GM12864 (cell line): ENCODE measurements around the gene FAM209B.
"Not testable (repeated sequence)": the region's sequence is repeated elsewhere in the genome, so short reads cannot be mapped to it uniquely, and the experiment has no call there.

ENCODE experiments used
- DNase-seq: peaks from one replicate; pipeline ENCODE4 v3.0.0-alpha.2; 2011; ENCODE audit warnings: low read depth
- H3K4me3 ChIP-seq: 2 replicates; pipeline ENCODE4 v1.5.1; 2011; ENCODE audit warnings: mild to moderate bottlenecking, low read depth, low read length, control low read depth
- TF ChIP-seq, protein P1 (sequence below): IDR thresholded peaks from 2 replicates; pipeline ENCODE4 v1.5.1; 2011; ENCODE audit warnings: low read depth, mild to moderate bottlenecking, moderate library complexity, low read length, control low read depth, inconsistent platforms; ENCODE audit errors: missing control alignments

FAM209B gene, protein sequence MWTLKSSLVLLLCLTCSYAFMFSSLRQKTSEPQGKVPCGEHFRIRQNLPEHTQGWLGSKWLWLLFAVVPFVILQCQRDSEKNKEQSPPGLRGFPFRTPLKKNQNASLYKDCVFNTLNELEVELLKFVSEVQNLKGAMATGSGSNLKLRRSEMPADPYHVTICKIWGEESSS

DNA sequence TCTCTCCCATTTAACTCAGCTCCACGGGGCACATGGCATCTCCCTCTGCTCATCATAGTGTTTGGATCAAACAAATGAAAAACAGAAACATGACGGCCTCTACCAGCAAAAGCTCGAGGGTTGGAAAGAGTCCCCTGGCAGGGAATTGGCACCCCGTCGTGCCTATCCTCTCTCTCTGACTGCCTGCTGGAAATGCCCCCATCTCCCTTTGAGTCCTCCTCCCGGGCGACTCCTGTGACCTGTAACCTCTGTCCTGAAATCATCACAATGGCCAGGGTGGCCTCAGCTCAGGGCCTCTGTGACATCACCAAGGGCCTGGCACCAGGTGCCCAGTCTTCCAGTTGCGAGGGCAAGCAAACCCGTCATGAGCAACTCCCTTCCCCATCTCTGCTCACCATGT, at the start of gene FAM209B:
FAM209B (plus strand) TSS at position 301 of the 400 bp plus-strand sequence; CDS start at position 397, 96 bp downstream.
- DNase-seq, H3K4me3 ChIP-seq: not testable (repeated sequence)

DNA sequence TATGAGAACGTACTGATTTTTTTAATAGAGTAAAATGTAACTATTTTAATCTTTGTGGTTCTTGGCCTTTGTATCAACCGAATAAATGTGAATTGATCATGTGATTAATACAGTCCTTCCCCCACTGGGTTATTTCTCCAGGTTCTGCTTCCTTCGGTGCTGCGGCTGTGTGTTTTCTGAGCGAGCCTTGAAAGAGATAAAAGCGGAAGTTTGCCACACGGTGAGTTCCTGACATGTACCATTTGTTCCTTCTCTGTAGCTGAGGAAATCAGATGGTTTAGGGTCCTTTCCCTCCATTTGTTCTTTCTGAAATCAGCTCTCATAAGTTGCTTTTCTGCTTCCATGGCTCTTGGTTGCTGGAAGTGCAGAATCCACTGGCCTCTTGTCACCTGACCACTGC, 49.1 kb upstream of the FAM209B start:
- no peak overlapping the region for H3K4me3 ChIP-seq
- DNase-seq, result no peak
- TF ChIP-seq, protein P1, sequence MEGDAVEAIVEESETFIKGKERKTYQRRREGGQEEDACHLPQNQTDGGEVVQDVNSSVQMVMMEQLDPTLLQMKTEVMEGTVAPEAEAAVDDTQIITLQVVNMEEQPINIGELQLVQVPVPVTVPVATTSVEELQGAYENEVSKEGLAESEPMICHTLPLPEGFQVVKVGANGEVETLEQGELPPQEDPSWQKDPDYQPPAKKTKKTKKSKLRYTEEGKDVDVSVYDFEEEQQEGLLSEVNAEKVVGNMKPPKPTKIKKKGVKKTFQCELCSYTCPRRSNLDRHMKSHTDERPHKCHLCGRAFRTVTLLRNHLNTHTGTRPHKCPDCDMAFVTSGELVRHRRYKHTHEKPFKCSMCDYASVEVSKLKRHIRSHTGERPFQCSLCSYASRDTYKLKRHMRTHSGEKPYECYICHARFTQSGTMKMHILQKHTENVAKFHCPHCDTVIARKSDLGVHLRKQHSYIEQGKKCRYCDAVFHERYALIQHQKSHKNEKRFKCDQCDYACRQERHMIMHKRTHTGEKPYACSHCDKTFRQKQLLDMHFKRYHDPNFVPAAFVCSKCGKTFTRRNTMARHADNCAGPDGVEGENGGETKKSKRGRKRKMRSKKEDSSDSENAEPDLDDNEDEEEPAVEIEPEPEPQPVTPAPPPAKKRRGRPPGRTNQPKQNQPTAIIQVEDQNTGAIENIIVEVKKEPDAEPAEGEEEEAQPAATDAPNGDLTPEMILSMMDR, result no peak

DNA sequence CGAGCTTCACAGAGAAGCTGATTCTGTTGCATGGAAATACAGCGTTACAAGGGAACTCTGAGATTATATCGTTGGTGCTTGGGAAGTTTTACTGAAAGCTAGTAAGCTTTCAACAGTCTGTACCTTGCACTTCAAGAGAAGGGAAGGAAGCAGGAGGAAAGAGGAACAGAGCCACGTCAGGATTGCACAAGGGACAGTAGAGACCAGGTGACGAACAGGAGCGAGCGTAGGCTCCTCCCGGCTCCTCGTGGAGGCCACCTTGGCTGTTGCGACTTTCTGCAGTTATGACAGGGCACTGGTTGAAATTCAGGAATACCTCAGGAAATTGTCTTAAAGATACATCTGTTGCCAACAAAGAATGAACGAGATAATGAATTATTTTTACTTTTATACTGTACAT, 45.8 kb upstream of the FAM209B start:
- TF ChIP-seq, protein P1, result no peak
- no peak overlapping the region for H3K4me3 ChIP-seq
- DNase-seq, result no peak

DNA sequence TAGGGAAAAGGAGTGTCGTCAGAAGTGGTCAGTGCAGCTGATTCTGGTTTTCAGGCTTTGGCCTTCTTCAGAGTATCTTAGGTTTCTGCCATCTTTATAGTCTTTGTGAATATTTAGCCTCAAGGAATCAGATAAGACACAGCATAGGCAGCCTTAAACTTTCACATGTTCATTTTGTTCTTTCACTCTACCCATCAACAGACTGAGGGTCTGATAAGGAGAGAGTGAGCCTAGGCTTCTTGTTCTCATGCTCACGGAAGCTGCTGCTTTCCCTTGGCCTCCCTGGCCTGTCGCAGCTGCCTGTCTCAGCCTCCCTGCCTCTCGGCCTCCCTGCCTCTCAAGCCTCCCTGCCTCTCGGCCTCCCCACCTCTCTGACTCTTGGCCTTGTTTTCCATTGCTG, 44.5 kb upstream of the FAM209B start:
- TF ChIP-seq, protein P1, result no peak
- DNase-seq, result no peak

DNA sequence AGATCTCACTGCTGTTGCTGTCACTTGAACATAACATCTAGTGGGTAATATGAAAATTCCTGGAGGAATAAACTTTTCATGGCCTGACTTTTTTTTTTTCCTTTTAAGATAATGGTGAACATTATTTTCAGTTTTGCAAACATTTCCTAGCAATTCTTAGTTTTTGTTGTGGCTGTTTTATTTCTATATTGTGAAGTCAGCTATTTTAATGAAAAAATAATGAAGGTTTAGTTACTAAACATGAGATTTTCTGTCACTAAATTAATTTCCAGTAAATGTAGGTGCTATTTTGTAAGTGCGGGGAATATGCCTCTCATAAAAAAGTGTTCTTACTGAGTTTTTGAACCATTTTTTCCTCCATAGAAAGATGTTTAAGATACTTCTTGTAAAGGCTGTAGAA, 31.9 kb upstream of the FAM209B start:
- TF ChIP-seq, protein P1, result no peak

More for the DNA sequence above, 44.5 kb upstream of the FAM209B start:
- no peak overlapping the region for H3K4me3 ChIP-seq

DNA sequence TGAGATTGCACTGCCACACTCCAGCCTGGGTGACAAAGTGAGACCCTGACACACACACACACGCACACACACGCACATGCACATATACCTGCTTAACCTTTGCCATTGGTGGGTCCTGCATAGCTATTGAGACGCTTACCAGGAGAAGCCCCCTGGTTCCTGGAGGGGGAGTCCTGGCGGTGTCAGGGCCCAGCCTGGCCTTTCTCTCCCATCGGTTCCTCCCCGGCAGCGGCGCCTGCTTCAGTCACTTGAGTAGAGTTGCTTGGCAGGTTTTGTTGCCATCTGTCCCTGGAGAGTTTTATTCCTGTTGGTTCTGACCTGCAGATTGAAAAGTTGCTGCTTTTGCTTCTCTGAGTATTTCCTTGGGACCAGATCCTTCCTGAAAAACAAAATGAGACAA, 29.1 kb upstream of the FAM209B start:
- no peak overlapping the region for H3K4me3 ChIP-seq
- no peak for DNase-seq
- TF ChIP-seq, protein P1, result no peak

More for the DNA sequence above, 31.9 kb upstream of the FAM209B start:
- H3K4me3 ChIP-seq, result no peak overlapping the region
- DNase-seq, result no peak

DNA sequence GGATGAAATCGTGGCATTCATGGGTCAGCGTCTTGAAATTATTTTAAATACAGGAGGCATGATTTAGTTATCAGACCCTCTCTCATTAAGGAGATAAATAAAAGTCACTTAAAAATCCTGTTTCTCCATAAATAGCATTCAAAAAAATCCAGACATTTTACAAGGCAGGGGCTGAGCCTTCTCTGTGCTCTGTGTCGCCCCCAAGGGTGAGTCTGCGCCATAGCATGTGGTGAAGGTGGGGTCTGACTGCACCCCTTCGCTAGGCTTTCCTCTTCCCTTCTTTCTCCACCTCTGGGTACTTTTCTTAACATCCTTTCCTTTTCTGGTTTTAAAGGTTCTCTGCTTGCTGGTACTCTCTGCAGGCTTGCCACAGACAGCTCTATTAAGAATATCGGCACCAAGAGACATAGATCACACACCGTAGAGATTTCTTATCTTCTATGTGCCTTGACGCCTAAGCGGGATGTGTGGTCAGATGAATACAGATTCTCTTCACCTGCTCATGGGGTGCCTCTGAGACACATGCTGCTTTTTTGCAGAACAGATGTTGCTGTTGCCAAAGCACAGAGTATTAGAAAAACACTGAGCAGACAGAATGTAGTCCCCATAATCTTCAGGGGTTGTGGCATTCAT, 28.6 kb upstream of the FAM209B start:
- no peak overlapping the region for H3K4me3 ChIP-seq
- TF ChIP-seq, protein P1, result peak; percentile 66
- no peak for DNase-seq
